Kidney tubule cell (primary cell): Measurements from ENCODE around the gene AAMDC.
"Not testable (repeated sequence)": the region's sequence is repeated elsewhere in the genome, so short reads cannot be mapped to it uniquely, and the experiment has no call there.

ENCODE experiments used
- DNase-seq: peaks from one replicate; pipeline ENCODE4 v3.0.0-alpha.2; 2018; ENCODE audit warnings: low spot score

AAMDC gene

GRCh38 chr11:77821349-77821851 is 456 bp downstream of the AAMDC start:
- peak; percentile 23 for DNase-seq

- not testable (repeated sequence) for DNase-seq
Observed at GRCh38 chr11:77822126-77822525, 1.2 kb downstream of the AAMDC start.

- no peak for DNase-seq
Observed at GRCh38 chr11:77823775-77824174, 2.8 kb downstream of the AAMDC start.

GRCh38 chr11:77828926-77829325 is 8.0 kb downstream of the AAMDC start:
- no peak for DNase-seq

- DNase-seq: no peak
Observed at GRCh38 chr11:77833302-77833701, 12.4 kb downstream of the AAMDC start.

- peak; percentile 52 for DNase-seq
Observed at GRCh38 chr11:77842441-77843121, 21.6 kb downstream of the AAMDC start.

- DNase-seq: not testable (repeated sequence)
Observed at GRCh38 chr11:77843700-77844099, 22.8 kb downstream of the AAMDC start.

GRCh38 chr11:77851503-77851902 is 30.6 kb downstream of the AAMDC start:
- no peak for DNase-seq

GRCh38 chr11:77854838-77855237 is 33.9 kb downstream of the AAMDC start:
- no peak for DNase-seq

- DNase-seq: not testable (repeated sequence)
Observed at GRCh38 chr11:77857906-77858457, 37.0 kb downstream of the AAMDC start.

GRCh38 chr11:77861444-77861843 is 40.5 kb downstream of the AAMDC start:
- not testable (repeated sequence) for DNase-seq

GRCh38 chr11:77865805-77866204 is 44.9 kb downstream of the AAMDC start:
- peak; percentile 43 for DNase-seq

- no peak for DNase-seq
Observed at GRCh38 chr11:77866336-77866735, 45.4 kb downstream of the AAMDC start.

- no peak for DNase-seq
Observed at GRCh38 chr11:77868744-77869143, 47.8 kb downstream of the AAMDC start.

GRCh38 chr11:77871855-77872254 is 50.9 kb downstream of the AAMDC start:
- DNase-seq: no peak

- no peak for DNase-seq
Observed at GRCh38 chr11:77873345-77873744, 52.4 kb downstream of the AAMDC start.

- DNase-seq: no peak
Observed at GRCh38 chr11:77874206-77874605, 53.3 kb downstream of the AAMDC start.

- DNase-seq: no peak
Observed at GRCh38 chr11:77876045-77876444, 55.1 kb downstream of the AAMDC start.

GRCh38 chr11:77878247-77878646 is 57.3 kb downstream of the AAMDC start:
- DNase-seq: peak; percentile 60

- no peak for DNase-seq
Observed at GRCh38 chr11:77879218-77879617, 58.3 kb downstream of the AAMDC start.

GRCh38 chr11:77882396-77882795 is 61.5 kb downstream of the AAMDC start:
- DNase-seq: no peak

- no peak for DNase-seq
Observed at GRCh38 chr11:77883775-77884174, 62.8 kb downstream of the AAMDC start.

- no peak for DNase-seq
Observed at GRCh38 chr11:77884186-77884828, 63.4 kb downstream of the AAMDC start.
